ENCODE measurements around the gene DUSP6. TPM values are rescaled to one million over a fixed set of nuclear protein-coding genes. Genes with fewer than 3 reads are reported as not detected.

Gene DUSP6
- total and polyA plus RNA-seq, 10 of the 15 experiments (the other 5 are each of a cell fraction or from before 2014, with no cell fraction given), result 0.02 to 0.69 (median 0.07) TPM; not detected in 1

DNA sequence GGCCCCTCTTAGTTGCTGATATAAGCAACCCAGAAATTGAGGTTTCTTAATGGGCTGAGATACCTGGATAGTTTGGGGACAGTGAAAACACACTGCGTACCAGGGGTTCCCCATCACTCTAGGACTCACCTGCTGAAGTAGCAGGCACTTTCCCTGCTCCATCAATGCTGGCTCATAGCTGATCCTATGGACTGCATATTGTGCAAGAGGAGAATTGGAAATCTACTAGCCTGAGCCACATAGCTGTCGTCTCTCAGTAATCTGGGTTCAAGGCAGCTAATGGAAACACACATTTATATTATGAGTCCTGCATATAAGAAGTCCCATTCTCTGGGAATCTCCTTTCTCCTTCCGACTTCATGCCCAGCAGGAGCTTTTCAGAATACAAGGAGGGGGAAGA lies 7.3 kb upstream of the DUSP6 start:
- Histone ChIP-seq H3K4me1 (ENCODE audit: control insufficient read depth, insufficient read depth, low read length) (no peaks in the 10 kb centered on the region), H3K9ac (ENCODE audit: control insufficient read depth, insufficient read depth, low read length) (no peak overlapping the region), H3K79me2 (ENCODE audit: control insufficient read depth, insufficient read depth, low read length) (no peaks in the 10 kb centered on the region), H3K4me2 (ENCODE audit: control insufficient read depth, insufficient read depth) (no peak overlapping the region), H3K4me3 (no peak overlapping the region), H3K27me3 (replicated peaks in 1 of 2; ENCODE audit: control insufficient read depth in 2 of 2, insufficient read depth in 2 of 2, low read length in 1 of 2) (peaks cover 3 to 13% of the 10 kb centered on the region in 2 experiments), H4K20me1 (ENCODE audit: control insufficient read depth, insufficient read depth) (no peaks in the 10 kb centered on the region), H3K36me3 (ENCODE audit: control insufficient read depth in 2 of 2, insufficient read depth in 2 of 2, low read length in 1 of 2) (no peaks in the 10 kb centered on the region), H2AFZ (ENCODE audit: control insufficient read depth, low read depth, low read length) (no peak overlapping the region), H3K9me3 (replicated peaks; ENCODE audit: control insufficient read depth, insufficient read depth, low read length) (no peaks in the 10 kb centered on the region), H3K27ac (ENCODE audit: control insufficient read depth, insufficient read depth) (no peak overlapping the region)
- intact Hi-C loops (cut with micrococcal nuclease; ENCODE audit: unreplicated experiment) (no loop called here), in situ Hi-C loops (cut with MboI) (no loop called here)
- RAD21 ChIA-PET (ENCODE audit: unreplicated experiment), result no interaction called here
- CTCF ChIA-PET, result interaction anchor here (2.4 kb wide), 1 partner anchor 12 kb away, joined by 6 read pairs; no protein-coding TSS in a partner anchor
- TF ChIP-seq, protein P1, sequence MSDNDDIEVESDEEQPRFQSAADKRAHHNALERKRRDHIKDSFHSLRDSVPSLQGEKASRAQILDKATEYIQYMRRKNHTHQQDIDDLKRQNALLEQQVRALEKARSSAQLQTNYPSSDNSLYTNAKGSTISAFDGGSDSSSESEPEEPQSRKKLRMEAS (IDR thresholded peaks at IDR 0.05; ENCODE audit: low read depth, low read length), result no peak
- TF ChIP-seq SREBF1 (IDR thresholded peaks at IDR 0.05; ENCODE audit: low read length) (no peak), RUNX3 (IDR thresholded peaks at IDR 0.05; ENCODE audit: low read length) (no peak), TCF3 (IDR thresholded peaks at IDR 0.05; ENCODE audit: borderline replicate concordance, insufficient read depth, low read depth, low read length) (no peak), WRNIP1 (IDR thresholded peaks at IDR 0.05; ENCODE audit: borderline replicate concordance, low read depth, low read length) (no peak), FOS (IDR thresholded peaks at IDR 0.05; ENCODE audit: borderline replicate concordance, extremely low read depth, insufficient read length) (no peak), STAT3 (IDR thresholded peaks at IDR 0.05; ENCODE audit: low read depth, low read length) (no peak), HDGF (IDR thresholded peaks at IDR 0.05) (no peak), CEBPB (IDR thresholded peaks at IDR 0.05; ENCODE audit: borderline replicate concordance in 1 of 2, low read depth in 2 of 2, low read length in 2 of 2) (no peak), GABPA (IDR thresholded peaks at IDR 0.05; ENCODE audit: low read depth) (no peak), TCF7 (IDR thresholded peaks at IDR 0.05; ENCODE audit: borderline replicate concordance) (no peak), HDAC2 (IDR thresholded peaks at IDR 0.05) (no peak), MTA3 (IDR thresholded peaks at IDR 0.05; ENCODE audit: borderline replicate concordance, low read length) (no peak), KDM1A (IDR thresholded peaks at IDR 0.05; ENCODE audit: borderline replicate concordance) (no peak), PAX8 (IDR thresholded peaks at IDR 0.05) (no peak), CBFB (IDR thresholded peaks at IDR 0.05; ENCODE audit: low read depth) (no peak)
- TF ChIP-seq, protein P2, sequence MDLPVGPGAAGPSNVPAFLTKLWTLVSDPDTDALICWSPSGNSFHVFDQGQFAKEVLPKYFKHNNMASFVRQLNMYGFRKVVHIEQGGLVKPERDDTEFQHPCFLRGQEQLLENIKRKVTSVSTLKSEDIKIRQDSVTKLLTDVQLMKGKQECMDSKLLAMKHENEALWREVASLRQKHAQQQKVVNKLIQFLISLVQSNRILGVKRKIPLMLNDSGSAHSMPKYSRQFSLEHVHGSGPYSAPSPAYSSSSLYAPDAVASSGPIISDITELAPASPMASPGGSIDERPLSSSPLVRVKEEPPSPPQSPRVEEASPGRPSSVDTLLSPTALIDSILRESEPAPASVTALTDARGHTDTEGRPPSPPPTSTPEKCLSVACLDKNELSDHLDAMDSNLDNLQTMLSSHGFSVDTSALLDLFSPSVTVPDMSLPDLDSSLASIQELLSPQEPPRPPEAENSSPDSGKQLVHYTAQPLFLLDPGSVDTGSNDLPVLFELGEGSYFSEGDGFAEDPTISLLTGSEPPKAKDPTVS (IDR thresholded peaks at IDR 0.05; ENCODE audit: low read depth, low read length), result no peak
- TF ChIP-seq, protein P3, sequence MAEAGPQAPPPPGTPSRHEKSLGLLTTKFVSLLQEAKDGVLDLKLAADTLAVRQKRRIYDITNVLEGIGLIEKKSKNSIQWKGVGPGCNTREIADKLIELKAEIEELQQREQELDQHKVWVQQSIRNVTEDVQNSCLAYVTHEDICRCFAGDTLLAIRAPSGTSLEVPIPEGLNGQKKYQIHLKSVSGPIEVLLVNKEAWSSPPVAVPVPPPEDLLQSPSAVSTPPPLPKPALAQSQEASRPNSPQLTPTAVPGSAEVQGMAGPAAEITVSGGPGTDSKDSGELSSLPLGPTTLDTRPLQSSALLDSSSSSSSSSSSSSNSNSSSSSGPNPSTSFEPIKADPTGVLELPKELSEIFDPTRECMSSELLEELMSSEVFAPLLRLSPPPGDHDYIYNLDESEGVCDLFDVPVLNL (IDR thresholded peaks at IDR 0.05; ENCODE audit: low read depth, low read length), result no peak
- no TSS peak for BruUV-seq (replicated peaks)
- SMC1A ChIA-PET (ENCODE audit: uncharacterized antibody, unreplicated experiment), result interaction anchor here (1.1 to 3.0 kb wide), 2 partner anchors 13 to 208 kb away, joined by 3 to 11 read pairs; no protein-coding TSS in a partner anchor
- no peak for FAIRE-seq
- POLR2A ChIA-PET, result no interaction called here
- ATAC-seq, result no peak
- WGBS (ENCODE audit: insufficient coverage, insufficient replicate concordance, low lambda C conversion rate, missing lambda C conversion rate), result 26% methylated on average over 3 of the region's 3 CpGs
- DNase-seq (ENCODE audit: low read depth, low spot score), result no peak
